Activated naive CD4-positive, alpha-beta T cell treated with anti-CD3 and anti-CD28 coated beads, Interleukin-2, amount 10 ng/mL, durations not matched to agents 7 days and 5 days (primary cell): ENCODE data around the gene HTT-AS.

Experiments used
- CTCF ChIA-PET: fragments of 350-600 bp; sonication (Branson Sonifier 250); formaldehyde crosslinking; loops from one replicate; lab custom pipeline; 2021; ENCODE audit warnings: antibody characterized with exemption; lab: Charles Lee
- DNase-seq: peaks from one replicate; pipeline ENCODE4 v3.0.0-alpha.2; 2020
- H3K27ac Mint-ChIP-seq: one replicate; pipeline ENCODE4 v1.8.0; 2021; ENCODE audit warnings: mild to moderate bottlenecking, moderate library complexity, mixed read lengths
- H3K27me3 Mint-ChIP-seq: one replicate; pipeline ENCODE4 v1.8.0; 2021; ENCODE audit warnings: mild to moderate bottlenecking, mixed read lengths
- H3K36me3 Mint-ChIP-seq: one replicate; pipeline ENCODE4 v1.8.0; 2021; ENCODE audit warnings: mixed read lengths
- H3K4me1 Mint-ChIP-seq: one replicate; pipeline ENCODE4 v1.8.0; 2021; ENCODE audit warnings: mixed read lengths
- H3K4me3 Mint-ChIP-seq: one replicate; pipeline ENCODE4 v1.8.0; 2021; ENCODE audit warnings: mild to moderate bottlenecking, moderate library complexity, mixed read lengths
- H3K9me3 Mint-ChIP-seq: one replicate; pipeline ENCODE4 v1.8.0; 2021; ENCODE audit warnings: mixed read lengths

Gene HTT-AS

DNA sequence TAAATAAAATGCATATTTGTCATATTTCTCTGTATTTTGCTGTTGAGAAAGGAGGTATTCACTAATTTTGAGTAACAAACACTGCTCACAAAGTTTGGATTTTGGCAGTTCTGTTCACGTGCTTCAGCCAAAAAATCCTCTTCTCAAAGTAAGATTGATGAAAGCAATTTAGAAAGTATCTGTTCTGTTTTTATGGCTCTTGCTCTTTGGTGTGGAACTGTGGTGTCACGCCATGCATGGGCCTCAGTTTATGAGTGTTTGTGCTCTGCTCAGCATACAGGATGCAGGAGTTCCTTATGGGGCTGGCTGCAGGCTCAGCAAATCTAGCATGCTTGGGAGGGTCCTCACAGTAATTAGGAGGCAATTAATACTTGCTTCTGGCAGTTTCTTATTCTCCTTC lies 3.5 kb upstream of the HTT-AS start:
- Mint-ChIP-seq H3K4me3 (no peak overlapping the region), H3K9me3 (no peaks in the 10 kb centered on the region), H3K27me3 (peaks cover 3% of the 10 kb centered on the region), H3K27ac (peak overlapping the region; percentile 39), H3K4me1 (peaks cover 47% of the 10 kb centered on the region), H3K36me3 (peaks cover 14% of the 10 kb centered on the region)
- no peak for DNase-seq
- CTCF ChIA-PET: no interaction called here

DNA sequence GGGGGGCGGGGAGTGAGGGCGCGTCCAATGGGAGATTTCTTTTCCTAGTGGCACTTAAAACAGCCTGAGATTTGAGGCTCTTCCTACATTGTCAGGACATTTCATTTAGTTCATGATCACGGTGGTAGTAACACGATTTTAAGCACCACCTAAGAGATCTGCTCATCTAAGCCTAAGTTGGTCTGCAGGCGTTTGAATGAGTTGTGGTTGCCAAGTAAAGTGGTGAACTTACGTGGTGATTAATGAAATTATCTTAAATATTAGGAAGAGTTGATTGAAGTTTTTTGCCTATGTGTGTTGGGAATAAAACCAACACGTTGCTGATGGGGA lies 1.3 kb upstream of the HTT-AS start:
- CTCF ChIA-PET: no interaction called here
- Mint-ChIP-seq H3K27me3 (peaks cover 3% of the 10 kb centered on the region), H3K4me3 (peak overlapping the region; percentile 84), H3K36me3 (peaks cover 4% of the 10 kb centered on the region), H3K9me3 (no peaks in the 10 kb centered on the region), H3K4me1 (peaks cover 35% of the 10 kb centered on the region), H3K27ac (peak overlapping the region; percentile 94)
- DNase-seq: no peak

DNA sequence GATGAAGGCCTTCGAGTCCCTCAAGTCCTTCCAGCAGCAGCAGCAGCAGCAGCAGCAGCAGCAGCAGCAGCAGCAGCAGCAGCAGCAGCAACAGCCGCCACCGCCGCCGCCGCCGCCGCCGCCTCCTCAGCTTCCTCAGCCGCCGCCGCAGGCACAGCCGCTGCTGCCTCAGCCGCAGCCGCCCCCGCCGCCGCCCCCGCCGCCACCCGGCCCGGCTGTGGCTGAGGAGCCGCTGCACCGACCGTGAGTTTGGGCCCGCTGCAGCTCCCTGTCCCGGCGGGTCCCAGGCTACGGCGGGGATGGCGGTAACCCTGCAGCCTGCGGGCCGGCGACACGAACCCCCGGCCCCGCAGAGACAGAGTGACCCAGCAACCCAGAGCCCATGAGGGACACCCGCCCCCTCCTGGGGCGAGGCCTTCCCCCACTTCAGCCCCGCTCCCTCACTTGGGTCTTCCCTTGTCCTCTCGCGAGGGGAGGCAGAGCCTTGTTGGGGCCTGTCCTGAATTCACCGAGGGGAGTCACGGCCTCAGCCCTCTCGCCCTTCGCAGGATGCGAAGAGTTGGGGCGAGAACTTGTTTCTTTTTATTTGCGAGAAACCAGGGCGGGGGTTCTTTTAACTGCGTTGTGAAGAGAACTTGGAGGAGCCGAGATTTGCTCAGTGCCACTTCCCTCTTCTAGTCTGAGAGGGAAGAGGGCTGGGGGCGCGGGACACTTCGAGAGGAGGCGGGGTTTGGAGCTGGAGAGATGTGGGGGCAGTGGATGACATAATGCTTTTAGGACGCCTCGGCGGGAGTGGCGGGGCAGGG lies 711 bp upstream of the HTT-AS start:
- H3K27ac Mint-ChIP-seq: peak overlapping the region; percentile 94
- H3K27me3 Mint-ChIP-seq: peaks cover 4% of the 10 kb centered on the region
- H3K9me3 Mint-ChIP-seq: no peaks in the 10 kb centered on the region
- DNase-seq: peak; percentile 73
- CTCF ChIA-PET: no interaction called here
- H3K4me3 Mint-ChIP-seq: peak overlapping the region; percentile 84
- peaks cover 33% of the 10 kb centered on the region for H3K4me1 Mint-ChIP-seq
- peaks cover 1% of the 10 kb centered on the region for H3K36me3 Mint-ChIP-seq

DNA sequence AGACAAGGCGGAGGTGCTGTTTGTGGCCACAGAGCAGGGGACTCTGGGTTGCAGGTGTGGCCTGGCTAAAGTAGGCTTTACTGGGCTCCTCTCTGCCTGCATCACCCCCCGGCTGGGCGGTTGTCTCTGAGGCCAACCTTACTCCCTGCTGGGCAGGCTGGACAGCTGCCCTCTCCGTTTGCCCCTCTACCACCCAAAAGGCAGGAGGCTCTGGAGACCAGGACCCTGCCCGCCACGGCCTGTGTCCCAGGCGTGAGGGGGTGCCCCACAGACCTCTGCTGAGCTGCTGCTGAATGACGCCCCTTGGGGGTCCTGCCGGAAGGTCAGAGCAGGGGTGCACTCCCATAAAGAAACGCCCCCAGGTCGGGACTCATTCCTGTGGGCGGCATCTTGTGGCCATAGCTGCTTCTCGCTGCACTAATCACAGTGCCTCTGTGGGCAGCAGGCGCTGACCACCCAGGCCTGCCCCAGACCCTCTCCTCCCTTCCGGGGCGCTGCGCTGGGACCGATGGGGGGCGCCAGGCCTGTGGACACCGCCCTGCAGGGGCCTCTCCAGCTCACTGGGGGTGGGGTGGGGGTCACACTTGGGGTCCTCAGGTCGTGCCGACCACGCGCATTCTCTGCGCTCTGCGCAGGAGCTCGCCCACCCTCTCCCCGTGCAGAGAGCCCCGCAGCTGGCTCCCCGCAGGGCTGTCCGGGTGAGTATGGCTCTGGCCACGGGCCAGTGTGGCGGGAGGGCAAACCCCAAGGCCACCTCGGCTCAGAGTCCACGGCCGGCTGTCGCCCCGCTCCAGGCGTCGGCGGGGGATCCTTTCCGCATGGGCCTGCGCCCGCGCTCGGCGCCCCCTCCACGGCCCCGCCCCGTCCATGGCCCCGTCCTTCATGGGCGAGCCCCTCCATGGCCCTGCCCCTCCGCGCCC lies 920 bp downstream of the HTT-AS start:
- Mint-ChIP-seq H3K4me3 (peak overlapping the region; percentile 12), H3K9me3 (no peaks in the 10 kb centered on the region), H3K27ac (no peak overlapping the region), H3K36me3 (peaks cover 1% of the 10 kb centered on the region), H3K27me3 (peaks cover 9% of the 10 kb centered on the region), H3K4me1 (peaks cover 28% of the 10 kb centered on the region)
- DNase-seq: peak; percentile 25
- CTCF ChIA-PET: no interaction called here

DNA sequence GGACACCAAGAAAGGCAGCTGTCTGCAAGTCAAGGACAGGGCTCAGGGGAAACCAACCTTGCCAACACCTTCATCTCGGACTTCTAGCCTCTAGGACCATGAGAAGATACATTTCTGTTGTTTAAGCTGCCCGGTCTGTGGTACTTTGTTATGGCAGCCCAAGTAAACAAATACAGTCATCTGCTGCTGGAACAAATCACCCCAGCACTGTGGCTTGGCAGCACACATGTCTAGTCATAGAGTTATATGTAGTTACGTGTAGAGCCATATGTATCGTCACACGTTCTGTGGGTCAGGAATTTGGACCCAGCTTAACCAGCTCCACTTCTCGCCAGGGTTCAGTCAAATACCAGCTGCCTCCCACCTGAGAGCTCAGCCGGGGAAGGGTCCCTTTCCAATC lies 2.5 kb downstream of the HTT-AS start:
- Mint-ChIP-seq H3K27ac (no peak overlapping the region), H3K27me3 (peaks cover 13% of the 10 kb centered on the region), H3K4me1 (peaks cover 19% of the 10 kb centered on the region), H3K9me3 (no peaks in the 10 kb centered on the region), H3K4me3 (no peak overlapping the region), H3K36me3 (no peaks in the 10 kb centered on the region)
- CTCF ChIA-PET: no interaction called here
- no peak for DNase-seq

DNA sequence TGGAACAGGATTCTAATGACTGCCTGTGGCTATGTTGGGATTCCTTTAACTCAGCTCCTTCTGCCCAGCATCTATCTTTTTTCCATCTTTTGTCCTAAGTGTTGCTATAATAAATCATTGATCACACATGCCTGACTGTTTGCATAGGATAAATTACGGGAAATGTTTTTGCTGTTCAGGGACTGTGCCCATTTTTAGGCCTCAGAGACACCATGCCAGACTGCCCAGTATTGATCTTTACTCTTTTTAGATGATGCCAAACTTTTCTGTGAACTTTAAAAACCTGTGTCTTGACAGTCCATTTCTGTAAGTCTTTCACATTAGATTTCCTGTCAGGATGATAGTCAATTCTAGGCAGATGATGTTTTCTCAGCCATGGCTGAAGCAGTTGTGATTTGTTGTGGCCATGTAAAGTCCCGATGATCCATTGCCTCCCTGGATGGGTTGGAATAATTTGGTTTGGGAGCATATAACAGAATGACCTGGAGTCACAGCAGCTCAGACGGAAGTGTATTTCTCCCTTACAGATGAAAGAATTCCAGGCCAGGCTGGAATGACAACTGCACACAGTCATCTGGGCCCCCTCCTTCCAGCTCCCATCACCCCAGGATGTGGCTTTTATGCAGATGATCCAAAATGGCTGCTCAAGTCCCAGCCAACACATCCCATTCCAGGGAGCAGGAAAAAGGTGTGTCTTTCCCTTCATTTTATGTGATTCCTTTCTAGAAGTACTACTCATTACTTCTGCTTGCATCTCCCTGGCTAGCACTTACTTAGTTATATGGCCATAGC lies 3.4 kb downstream of the HTT-AS start:
- Mint-ChIP-seq H3K27ac (no peak overlapping the region), H3K9me3 (no peaks in the 10 kb centered on the region), H3K4me3 (no peak overlapping the region), H3K36me3 (no peaks in the 10 kb centered on the region), H3K4me1 (peaks cover 10% of the 10 kb centered on the region), H3K27me3 (peaks cover 17% of the 10 kb centered on the region)
- CTCF ChIA-PET: no interaction called here
- DNase-seq: no peak

DNA sequence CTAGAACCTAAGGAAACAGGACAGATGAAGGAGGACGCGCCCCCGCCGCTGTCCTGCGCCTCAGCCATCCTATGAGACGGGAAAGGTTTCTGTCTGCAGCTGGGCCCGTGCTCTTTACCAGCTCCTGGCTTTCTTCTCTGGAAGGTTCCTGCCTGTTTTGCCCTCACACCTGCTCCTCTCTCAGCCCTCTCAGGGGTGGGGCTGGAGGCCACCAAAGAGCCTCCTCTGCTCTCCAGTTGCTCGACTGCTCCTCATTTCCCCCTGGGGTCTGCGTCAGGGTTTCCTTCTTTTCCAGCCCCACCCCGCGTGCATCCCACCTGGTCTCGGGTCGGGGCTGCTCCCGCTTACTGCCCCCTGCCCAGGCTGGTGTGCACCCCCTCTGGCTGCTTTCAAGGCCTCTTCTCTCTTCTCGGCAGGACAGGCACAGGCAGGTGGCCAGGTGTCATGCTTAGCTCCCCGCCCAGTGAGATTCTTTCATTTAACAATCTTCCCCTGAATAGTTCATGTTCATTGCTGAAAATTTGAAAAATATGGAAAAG lies 4.6 kb downstream of the HTT-AS start:
- Mint-ChIP-seq H3K4me1 (peaks cover 3% of the 10 kb centered on the region), H3K27me3 (peaks cover 18% of the 10 kb centered on the region), H3K4me3 (no peak overlapping the region), H3K9me3 (no peaks in the 10 kb centered on the region), H3K27ac (no peak overlapping the region), H3K36me3 (no peaks in the 10 kb centered on the region)
- CTCF ChIA-PET: no interaction called here
- no peak for DNase-seq

DNA sequence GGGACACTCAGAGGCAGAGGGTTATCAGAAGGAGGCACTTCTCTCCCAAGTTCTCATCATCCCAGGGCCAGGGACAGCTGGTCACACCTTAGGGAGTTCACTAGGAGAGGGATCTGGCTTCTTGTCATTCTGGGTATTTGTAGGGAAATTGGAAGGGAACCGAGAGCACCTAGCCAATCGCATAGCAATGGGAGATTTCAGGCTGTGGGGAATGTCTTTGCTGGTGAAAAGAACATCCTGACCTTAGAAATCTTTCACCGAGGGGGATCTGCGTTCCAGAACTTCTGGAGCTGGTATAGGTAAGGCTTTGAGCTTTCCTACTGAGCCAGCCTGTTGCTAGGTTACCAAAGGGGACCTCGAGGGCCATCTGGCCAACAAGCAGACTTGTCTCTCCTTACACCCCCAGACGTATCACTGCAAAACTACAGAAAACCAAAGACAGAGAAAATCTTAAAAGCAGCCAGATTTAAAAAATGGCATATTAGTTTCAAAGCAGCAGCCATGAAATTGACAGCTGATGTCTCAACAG lies 6.8 kb downstream of the HTT-AS start:
- H3K4me3 Mint-ChIP-seq: no peak overlapping the region

DNA sequence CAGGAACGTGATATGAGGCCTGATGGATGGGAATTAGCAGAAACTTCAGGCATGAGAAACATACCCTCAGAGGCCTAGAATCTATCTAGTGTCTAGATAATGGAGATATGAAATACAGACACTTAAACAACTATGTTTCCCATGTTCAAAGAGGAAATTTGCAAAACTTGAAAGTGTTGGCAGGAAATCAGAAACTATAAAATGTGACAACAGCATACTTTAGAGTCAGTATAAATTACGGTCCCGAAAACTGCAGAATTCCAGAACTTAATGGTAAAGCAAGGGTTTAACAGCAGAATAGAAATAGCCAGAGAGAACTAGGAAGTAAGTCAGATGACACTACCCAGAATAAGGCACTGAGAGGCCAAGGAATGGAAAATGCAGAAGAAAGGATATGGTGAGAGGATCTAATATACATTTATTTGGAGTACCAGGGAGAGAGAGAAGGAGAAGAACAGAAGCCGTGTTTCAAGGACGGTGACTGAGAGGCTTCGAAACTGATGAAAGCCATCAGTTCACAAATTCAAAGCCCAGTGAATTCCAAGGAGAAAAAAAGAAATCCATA lies 7.4 kb downstream of the HTT-AS start:
- Mint-ChIP-seq H3K27ac (no peak overlapping the region), H3K9me3 (no peaks in the 10 kb centered on the region), H3K36me3 (no peaks in the 10 kb centered on the region), H3K4me3 (no peak overlapping the region), H3K4me1 (no peaks in the 10 kb centered on the region), H3K27me3 (peaks cover 27% of the 10 kb centered on the region)
- no peak for DNase-seq
- CTCF ChIA-PET: no interaction called here

More for the DNA sequence above, 6.8 kb downstream of the HTT-AS start:
- Mint-ChIP-seq H3K9me3 (no peaks in the 10 kb centered on the region), H3K4me1 (peaks cover 3% of the 10 kb centered on the region), H3K27me3 (peaks cover 23% of the 10 kb centered on the region), H3K36me3 (no peaks in the 10 kb centered on the region), H3K27ac (no peak overlapping the region)
- CTCF ChIA-PET: interaction anchor here (0.6 kb wide), 1 partner anchor 18 kb away, joined by 3 read pairs; no protein-coding TSS in a partner anchor
- no peak for DNase-seq

DNA sequence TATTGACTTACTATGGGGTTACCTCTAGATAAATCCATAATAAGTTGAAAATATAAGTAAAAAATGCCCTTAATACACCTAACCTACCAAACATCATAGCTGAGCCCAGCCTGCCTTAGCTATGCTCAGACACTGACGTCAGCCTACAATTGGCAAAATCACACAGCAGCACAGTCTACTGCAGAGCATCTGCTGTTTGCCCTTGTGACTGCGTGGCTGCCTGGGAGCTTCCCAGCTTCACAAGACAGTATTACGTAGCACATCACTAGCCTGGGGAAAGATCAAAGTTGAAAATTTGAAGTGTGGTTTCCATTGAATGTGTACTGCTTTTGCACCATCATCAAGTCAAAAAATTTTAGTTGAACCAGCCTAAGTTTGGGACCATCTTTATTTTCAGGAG lies 8.8 kb downstream of the HTT-AS start:
- Mint-ChIP-seq H3K9me3 (no peaks in the 10 kb centered on the region), H3K36me3 (no peaks in the 10 kb centered on the region), H3K4me3 (no peak overlapping the region), H3K27ac (no peak overlapping the region), H3K27me3 (peaks cover 33% of the 10 kb centered on the region), H3K4me1 (no peaks in the 10 kb centered on the region)
- no peak for DNase-seq
- CTCF ChIA-PET: interaction anchor here (0.8 kb wide), 1 partner anchor 87 kb away, joined by 3 read pairs; no protein-coding TSS in a partner anchor

DNA sequence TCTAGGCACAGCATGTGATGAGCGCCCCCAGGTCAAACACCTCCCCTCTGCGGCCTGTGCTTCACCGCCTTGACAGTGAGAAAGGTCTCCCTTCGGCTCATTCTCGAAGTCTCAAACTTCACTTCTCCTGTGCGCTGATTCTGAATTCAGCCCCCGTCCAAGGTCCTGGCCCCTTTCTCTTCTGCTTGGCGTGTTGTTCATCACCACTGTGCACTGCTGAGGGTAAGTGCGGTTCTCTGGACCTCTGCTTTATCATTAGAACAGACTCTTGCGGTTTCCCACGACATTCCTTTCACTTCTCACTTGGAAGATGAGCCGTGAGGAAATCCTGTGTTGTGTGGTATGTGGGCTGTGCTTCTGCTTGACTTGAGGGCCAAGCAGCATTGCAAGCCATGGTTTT lies 11.9 kb downstream of the HTT-AS start:
- no peaks in the 10 kb centered on the region for H3K9me3 Mint-ChIP-seq
- H3K4me3 Mint-ChIP-seq: no peak overlapping the region
- CTCF ChIA-PET: interaction anchor here (0.6 kb wide), 1 partner anchor 111 kb away, joined by 3 read pairs; no protein-coding TSS in a partner anchor
- peaks cover 24% of the 10 kb centered on the region for H3K27me3 Mint-ChIP-seq
- H3K36me3 Mint-ChIP-seq: no peaks in the 10 kb centered on the region
- no peaks in the 10 kb centered on the region for H3K4me1 Mint-ChIP-seq
- no peak overlapping the region for H3K27ac Mint-ChIP-seq
- DNase-seq: no peak

DNA sequence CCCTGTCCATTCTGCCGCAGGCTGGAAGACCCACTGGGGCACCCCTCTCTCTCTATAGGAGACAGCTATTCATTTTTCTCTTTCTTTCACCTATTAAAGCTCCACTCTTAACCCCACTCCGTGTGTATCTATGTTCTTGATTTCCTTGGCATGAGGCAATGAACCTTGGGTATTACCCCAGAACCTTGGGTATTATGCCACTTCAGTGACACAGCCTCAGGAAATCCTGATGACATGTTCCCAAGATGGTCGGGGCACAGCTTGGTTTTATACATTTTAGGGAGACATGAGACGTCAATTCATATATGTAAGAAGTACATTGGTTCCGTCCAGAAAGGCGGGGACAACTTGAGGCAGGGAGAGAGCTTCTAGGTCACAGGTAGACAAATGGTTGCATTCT lies 13.4 kb downstream of the HTT-AS start:
- CTCF ChIA-PET: interaction anchor here (0.6 kb wide), 1 partner anchor 22 kb away, joined by 3 read pairs; no protein-coding TSS in a partner anchor
- peaks cover 1% of the 10 kb centered on the region for H3K36me3 Mint-ChIP-seq
- DNase-seq: no peak
- H3K9me3 Mint-ChIP-seq: peaks cover 9% of the 10 kb centered on the region
- peaks cover 20% of the 10 kb centered on the region for H3K27me3 Mint-ChIP-seq
- no peak overlapping the region for H3K27ac Mint-ChIP-seq
- H3K4me1 Mint-ChIP-seq: no peaks in the 10 kb centered on the region
- H3K4me3 Mint-ChIP-seq: no peak overlapping the region

DNA sequence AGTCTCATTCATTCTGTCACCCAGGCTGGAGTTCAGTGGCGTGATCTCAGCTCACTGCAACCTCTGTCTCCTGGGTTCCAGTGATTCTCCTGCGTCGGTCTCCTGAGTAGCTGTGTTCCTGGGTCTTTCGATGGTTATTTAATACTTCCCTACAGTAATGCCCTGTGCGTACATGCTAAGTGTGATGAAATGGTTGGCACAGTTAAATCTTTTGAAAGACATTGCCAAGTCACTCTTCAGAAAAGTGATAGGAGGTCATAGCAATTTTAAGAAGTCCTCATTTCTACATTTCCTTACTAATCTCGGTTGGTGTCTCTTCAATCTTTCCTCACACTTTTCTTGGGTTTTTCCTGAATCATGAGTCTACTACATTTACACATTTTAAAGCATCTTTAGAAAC lies 14.4 kb downstream of the HTT-AS start:
- H3K27ac Mint-ChIP-seq: peak overlapping the region; percentile 42
- H3K4me3 Mint-ChIP-seq: no peak overlapping the region
- peaks cover 18% of the 10 kb centered on the region for H3K27me3 Mint-ChIP-seq
- no peaks in the 10 kb centered on the region for H3K4me1 Mint-ChIP-seq
- no peak for DNase-seq
- H3K9me3 Mint-ChIP-seq: peaks cover 16% of the 10 kb centered on the region
- CTCF ChIA-PET: no interaction called here
- peaks cover 5% of the 10 kb centered on the region for H3K36me3 Mint-ChIP-seq
